Endometrial microvascular endothelial cells (primary cell): ENCODE results near the gene ADRM1. TPM values are rescaled to one million over a fixed set of nuclear protein-coding genes. Genes with fewer than 3 reads are reported as not detected.

Source experiments
- in situ Hi-C: cut with HindIII; loops from 2 replicates; pipeline ENCODE4 v1.10.0; 2017; ENCODE audit warnings: low sequenced_read_pairs, low pct_unique_long_range_greater_than_20kb; ENCODE audit errors: inconsistent ontology term
- total RNA-seq: library from RNA; depleted of rRNA; stranded (reverse); fragments of >200 nt; gene quantifications from one replicate; pipeline ENCODE4 v1.2.3, GENCODE V29; 2015; ENCODE audit errors: inconsistent ontology term

Gene ADRM1
- total RNA-seq, 1 donor from 2014 or later = 309 TPM

GRCh38 chr20:62318400-62319345 is 15.9 kb downstream of the ADRM1 start:
- in situ Hi-C loops = no loop called here

- in situ Hi-C loops = no loop called here
Measured at GRCh38 chr20:62319346-62319909, 16.6 kb downstream of the ADRM1 start.

GRCh38 chr20:62320581-62321354 is 18.0 kb downstream of the ADRM1 start:
- in situ Hi-C loops = no loop called here

GRCh38 chr20:62321521-62321948 is 18.7 kb downstream of the ADRM1 start:
- in situ Hi-C loops = no loop called here

GRCh38 chr20:62321975-62322374 is 19.2 kb downstream of the ADRM1 start:
- in situ Hi-C loops = no loop called here

- in situ Hi-C loops = no loop called here
Measured at GRCh38 chr20:62322492-62323041, 19.8 kb downstream of the ADRM1 start.

GRCh38 chr20:62323146-62323979 is 20.6 kb downstream of the ADRM1 start:
- in situ Hi-C loops = no loop called here

- in situ Hi-C loops = no loop called here
Measured at GRCh38 chr20:62323980-62324906, 21.4 kb downstream of the ADRM1 start.

- in situ Hi-C loops = no loop called here
Measured at GRCh38 chr20:62325172-62325905, 22.5 kb downstream of the ADRM1 start.

- in situ Hi-C loops = no loop called here
Measured at GRCh38 chr20:62326559-62326958, 23.8 kb downstream of the ADRM1 start.

- in situ Hi-C loops = no loop called here
Measured at GRCh38 chr20:62326959-62327725, 24.3 kb downstream of the ADRM1 start.

GRCh38 chr20:62327726-62328495 is 25.1 kb downstream of the ADRM1 start:
- in situ Hi-C loops = no loop called here

- in situ Hi-C loops = no loop called here
Measured at GRCh38 chr20:62328684-62329388, 26.0 kb downstream of the ADRM1 start.

- in situ Hi-C loops = no loop called here
Measured at GRCh38 chr20:62329389-62330377, 26.9 kb downstream of the ADRM1 start.
